Activated CD8-positive, alpha-beta memory T cell treated with anti-CD3 and anti-CD28 coated beads for 36 hours (primary cell): Measurements from ENCODE around the gene TGFB1I1. TPM values are rescaled to one million over a fixed set of nuclear protein-coding genes. Genes with fewer than 3 reads are reported as not detected.
"Not testable (repeated sequence)": the region's sequence is repeated elsewhere in the genome, so short reads cannot be mapped to it uniquely, and the experiment has no call there.

Source experiments
- CTCF ChIA-PET: fragments of 350-600 bp; sonication (Branson Sonifier 250); formaldehyde crosslinking; loops from one replicate; lab custom pipeline; 2021; ENCODE audit warnings: antibody characterized with exemption; lab: Charles Lee
- POLR2A ChIA-PET: fragments of 350-600 bp; sonication (Branson Sonifier 250); formaldehyde crosslinking; loops from one replicate; lab custom pipeline; 2021; ENCODE audit warnings: antibody characterized with exemption; lab: Charles Lee
- total RNA-seq, 2 experiments: library from RNA; stranded (reverse); gene quantifications; one replicate each; pipeline ENCODE4 v1.2.3, GENCODE V29; 2021

Gene TGFB1I1
- total RNA-seq, 2 experiments from 2014 or later, result 0.48 to 0.74 TPM

- ChIA-PET CTCF (interaction anchor here (0.6 to 1.1 kb wide), 2 partner anchors 17 to 73 kb away, joined by 3 to 5 read pairs; no protein-coding TSS in a partner anchor), POLR2A (interaction anchor here (1.3 kb wide), 1 partner anchor 18 kb away, joined by 4 read pairs; the partner anchor contains the start of gene ARMC5)
These were observed 5.6 kb downstream of the TGFB1I1 start for GRCh38 chr16:31477220-31478216.

DNA sequence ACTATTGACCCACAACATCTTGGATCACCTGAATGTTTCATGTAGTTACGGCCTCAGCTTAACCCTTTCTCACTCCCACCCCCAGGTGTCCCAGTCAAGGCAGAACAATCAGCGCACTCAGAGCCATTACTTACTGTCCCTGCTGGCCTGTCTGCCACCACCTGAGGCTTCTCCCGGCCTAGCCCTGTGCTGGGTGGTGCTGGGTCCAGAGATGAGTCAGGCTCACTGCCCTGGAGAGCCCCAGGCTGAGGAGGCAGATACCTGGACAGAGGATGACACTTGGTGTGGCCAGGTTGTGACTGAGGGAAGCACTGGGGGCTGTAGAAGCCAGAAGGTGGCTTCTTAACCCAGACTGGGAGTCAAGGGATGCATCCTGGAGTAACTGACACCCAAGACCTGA is 7.0 kb downstream of the TGFB1I1 start:
- ChIA-PET CTCF (interaction anchor here (1.1 kb wide), 1 partner anchor 10 kb away, joined by 4 read pairs; no protein-coding TSS in a partner anchor), POLR2A (interaction anchor here (0.7 kb wide), 1 partner anchor 15 kb away, joined by 12 read pairs; no protein-coding TSS in a partner anchor)

GRCh38 chr16:31479751-31480150 is 7.8 kb downstream of the TGFB1I1 start:
- ChIA-PET POLR2A (no interaction called here), CTCF (interaction anchor here (1.1 kb wide), 1 partner anchor 9 kb away, joined by 4 read pairs; no protein-coding TSS in a partner anchor)

DNA sequence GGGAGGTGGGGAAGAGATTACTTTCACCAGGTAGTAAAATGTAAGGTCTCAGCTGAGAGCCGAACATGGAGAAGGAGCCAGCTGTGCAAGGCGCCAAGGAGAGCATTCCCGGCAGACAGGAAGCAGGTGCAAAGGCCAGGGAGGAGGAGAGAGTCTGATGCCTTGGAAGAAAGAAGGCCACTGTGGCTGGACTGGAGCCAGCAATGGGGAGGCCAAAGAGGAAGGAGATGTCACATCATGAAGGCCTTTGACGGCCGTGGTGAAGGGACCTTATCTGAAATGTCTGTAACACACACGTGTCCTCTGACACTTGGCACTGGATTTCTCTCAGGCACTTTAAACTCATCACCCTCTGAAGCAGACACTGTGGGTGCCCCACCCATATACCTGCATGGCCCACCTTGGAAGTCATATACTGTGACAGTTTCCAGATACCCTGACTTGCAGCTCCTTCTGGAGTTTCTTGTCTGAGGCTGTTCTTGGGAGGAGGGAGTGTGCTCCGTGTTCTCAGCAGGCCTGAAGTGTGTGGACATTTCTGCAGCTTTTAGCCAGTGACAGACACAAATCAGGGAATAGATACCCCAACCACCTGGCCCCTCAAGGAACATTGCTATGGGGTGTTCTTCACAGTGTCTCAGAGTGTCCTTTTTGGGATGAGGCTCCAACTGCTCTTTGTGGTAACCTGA is 9.0 kb downstream of the TGFB1I1 start:
- ChIA-PET POLR2A (no interaction called here), CTCF (no interaction called here)

GRCh38 chr16:31483081-31483480 is 11.1 kb downstream of the TGFB1I1 start, which contains the start of gene SLC5A2:
Gene SLC5A2, plus strand, starts transcription at chr16:31483123. Its CDS starts 14 bp downstream, at chr16:31483137.
- ChIA-PET CTCF (no interaction called here), POLR2A (no interaction called here)

DNA sequence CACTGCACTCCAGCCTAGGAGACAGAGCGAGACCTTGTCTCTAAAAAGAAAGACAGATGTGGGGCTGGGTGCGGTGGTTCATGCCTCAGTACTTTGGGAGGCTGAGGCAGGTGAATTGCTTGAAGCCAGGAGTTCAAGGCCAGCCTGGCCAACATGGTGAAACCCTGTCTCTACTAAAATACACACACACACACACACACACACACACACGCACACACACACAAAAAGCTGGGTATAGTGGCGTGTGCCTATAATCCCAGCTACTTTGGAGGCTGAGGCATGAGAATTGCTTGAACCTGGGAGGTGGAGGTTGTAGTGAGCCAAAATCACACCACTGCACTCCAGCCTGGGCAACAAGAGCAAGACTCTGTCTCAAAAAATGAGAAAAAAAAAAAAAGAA is 12.1 kb downstream of the TGFB1I1 start:
- CTCF ChIA-PET, result not testable (repeated sequence)
- POLR2A ChIA-PET, result interaction anchor here (0.7 kb wide), 1 partner anchor 52 kb away, joined by 3 read pairs; no protein-coding TSS in a partner anchor

- POLR2A ChIA-PET, result no interaction called here
- CTCF ChIA-PET, result no interaction called here
These were observed 12.7 kb downstream of the TGFB1I1 start for GRCh38 chr16:31484491-31485171.

DNA sequence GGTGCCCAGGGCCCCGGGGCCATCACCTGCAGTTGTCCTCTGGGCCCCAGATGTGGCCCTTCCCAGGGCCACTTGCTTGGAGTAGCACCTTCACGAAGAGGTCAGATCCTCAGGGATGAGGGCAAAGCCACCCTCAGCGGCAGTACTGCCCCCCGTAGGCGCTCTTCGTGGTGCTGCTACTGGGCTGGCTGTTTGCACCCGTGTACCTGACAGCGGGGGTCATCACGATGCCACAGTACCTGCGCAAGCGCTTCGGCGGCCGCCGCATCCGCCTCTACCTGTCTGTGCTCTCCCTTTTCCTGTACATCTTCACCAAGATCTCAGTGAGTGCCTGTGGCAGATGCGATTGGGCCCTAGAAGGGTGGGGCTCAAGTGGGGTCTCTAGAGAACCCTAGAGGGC is 13.6 kb downstream of the TGFB1I1 start:
- ChIA-PET CTCF (no interaction called here), POLR2A (no interaction called here)

GRCh38 chr16:31486045-31486444 is 14.1 kb downstream of the TGFB1I1 start:
- CTCF ChIA-PET, result no interaction called here
- POLR2A ChIA-PET, result no interaction called here

GRCh38 chr16:31487071-31487719 is 15.2 kb downstream of the TGFB1I1 start:
- ChIA-PET POLR2A (interaction anchor here (0.9 to 1.1 kb wide), 3 partner anchors 13 to 386 kb away, joined by 3 read pairs; partner anchors contain the start of gene ZNF267), CTCF (no interaction called here)

DNA sequence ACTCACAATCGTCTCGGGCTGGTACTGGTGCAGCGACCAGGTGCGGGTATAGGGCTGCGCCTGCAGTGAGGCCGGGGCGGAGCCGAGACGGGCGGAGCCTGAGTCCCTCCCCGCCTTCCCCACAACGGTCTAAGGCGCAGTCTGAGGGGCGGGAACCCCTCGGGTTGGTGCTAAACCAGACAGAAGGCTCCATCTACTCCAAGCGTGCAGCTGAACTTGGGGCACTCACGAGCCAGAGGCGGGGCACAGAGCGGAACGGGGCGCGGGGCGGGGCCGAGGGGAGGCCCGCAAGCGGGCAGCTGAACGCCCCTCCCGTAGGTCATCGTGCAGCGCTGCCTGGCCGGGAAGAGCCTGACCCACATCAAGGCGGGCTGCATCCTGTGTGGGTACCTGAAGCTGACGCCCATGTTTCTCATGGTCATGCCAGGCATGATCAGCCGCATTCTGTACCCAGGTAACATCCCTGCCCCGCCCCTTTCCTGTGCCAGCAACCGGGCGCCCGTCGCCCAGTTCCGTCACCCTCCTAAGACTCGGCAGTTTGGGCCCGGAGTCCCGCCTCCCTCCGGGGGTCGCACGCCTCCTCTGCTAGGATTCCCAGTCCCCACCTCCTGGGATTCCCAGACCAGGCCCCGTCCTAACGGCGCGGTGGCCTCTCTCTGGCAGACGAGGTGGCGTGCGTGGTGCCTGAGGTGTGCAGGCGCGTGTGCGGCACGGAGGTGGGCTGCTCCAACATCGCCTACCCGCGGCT is 15.9 kb downstream of the TGFB1I1 start:
- ChIA-PET CTCF (interaction anchor here (0.5 kb wide), 1 partner anchor 142 kb away, joined by 3 read pairs; no protein-coding TSS in a partner anchor), POLR2A (interaction anchor here (0.6 to 1.1 kb wide), 4 partner anchors 13 to 386 kb away, joined by 3 to 4 read pairs (median 3); partner anchors contain the start of gene ZNF267)

GRCh38 chr16:31488468-31489297 is 16.7 kb downstream of the TGFB1I1 start:
- CTCF ChIA-PET, result interaction anchor here (0.5 to 1.4 kb wide), 4 partner anchors 9 to 143 kb away, joined by 3 to 4 read pairs (median 4); partner anchors contain the start of gene RUSF1

GRCh38 chr16:31489298-31489564 is 17.3 kb downstream of the TGFB1I1 start:
- ChIA-PET CTCF (interaction anchor here (1.1 to 1.4 kb wide), 2 partner anchors 10 to 29 kb away, joined by 4 read pairs; no protein-coding TSS in a partner anchor), POLR2A (interaction anchor here (0.8 kb wide), 2 partner anchors 11 to 19 kb away, joined by 4 read pairs; partner anchors contain the start of gene RUSF1)

More at GRCh38 chr16:31488468-31489297, 16.7 kb downstream of the TGFB1I1 start:
- POLR2A ChIA-PET, result interaction anchor here (0.6 to 1.1 kb wide), 3 partner anchors 19 to 385 kb away, joined by 3 to 7 read pairs (median 4); partner anchors contain the start of genes RUSF1 and ZNF267

DNA sequence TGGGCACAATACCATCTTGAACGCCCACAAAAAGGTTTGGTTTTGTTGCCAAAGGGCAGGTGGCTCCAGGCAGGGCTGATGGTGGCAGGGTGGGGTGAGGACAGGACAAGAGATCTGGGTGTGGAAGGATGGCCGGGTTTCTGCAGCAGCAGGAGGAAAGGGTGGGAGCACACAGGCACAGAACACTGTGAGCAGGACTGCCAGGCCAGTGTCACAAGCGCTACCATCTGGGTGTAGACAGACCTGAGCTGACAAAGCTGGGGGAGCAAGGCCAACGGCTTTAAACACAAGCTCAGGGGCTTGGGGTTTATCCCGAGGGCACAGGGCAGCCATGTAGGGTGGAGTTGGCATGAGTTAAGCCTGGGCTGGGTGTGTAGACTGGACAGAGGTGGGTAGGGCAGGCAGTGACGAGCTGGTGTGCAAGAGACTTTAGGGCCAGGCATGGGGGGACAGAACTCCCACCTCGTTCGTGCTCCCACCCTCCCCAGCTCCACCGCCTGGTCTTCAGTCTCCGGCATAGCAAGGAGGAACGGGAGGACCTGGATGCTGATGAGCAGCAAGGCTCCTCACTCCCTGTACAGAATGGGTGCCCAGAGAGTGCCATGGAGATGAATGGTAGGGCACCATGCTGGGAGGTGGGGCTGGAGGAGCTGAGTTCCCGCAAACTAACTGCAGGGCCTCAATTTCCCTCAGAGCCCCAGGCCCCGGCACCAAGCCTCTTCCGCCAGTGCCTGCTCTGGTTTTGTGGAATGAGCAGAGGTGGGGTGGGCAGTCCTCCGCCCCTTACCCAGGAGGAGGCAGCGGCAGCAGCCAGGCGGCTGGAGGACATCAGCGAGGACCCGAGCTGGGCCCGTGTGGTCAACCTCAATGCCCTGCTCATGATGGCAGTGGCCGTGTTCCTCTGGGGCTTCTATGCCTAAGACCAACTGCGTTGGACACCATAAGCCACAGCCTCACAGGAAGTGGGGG is 17.9 kb downstream of the TGFB1I1 start:
- CTCF ChIA-PET, result interaction anchor here (1.1 to 1.4 kb wide), 2 partner anchors 10 to 29 kb away, joined by 4 read pairs; no protein-coding TSS in a partner anchor
- POLR2A ChIA-PET, result interaction anchor here (0.6 to 0.8 kb wide), 2 partner anchors 11 to 30 kb away, joined by 3 to 4 read pairs; no protein-coding TSS in a partner anchor

GRCh38 chr16:31491778-31492418 is 19.9 kb downstream of the TGFB1I1 start:
- POLR2A ChIA-PET, result no interaction called here
- CTCF ChIA-PET, result no interaction called here
